GM08714 (cell line): Measurements from ENCODE around the gene ANKS1B.

Source experiments
- H3K4me3 ChIP-seq: fragments of 200-500 bp; sonication (Bioruptor generic); 2 replicates; pipeline ENCODE4 v1.5.1; 2014; ENCODE audit warnings: mild to moderate bottlenecking, low read length, inconsistent platforms
- ZNF274 ChIP-seq: IDR thresholded peaks from 2 replicates; pipeline ENCODE4 v1.6.1; 2012; ENCODE audit warnings: mild to moderate bottlenecking, low read depth, low read length

The ANKS1B gene

DNA sequence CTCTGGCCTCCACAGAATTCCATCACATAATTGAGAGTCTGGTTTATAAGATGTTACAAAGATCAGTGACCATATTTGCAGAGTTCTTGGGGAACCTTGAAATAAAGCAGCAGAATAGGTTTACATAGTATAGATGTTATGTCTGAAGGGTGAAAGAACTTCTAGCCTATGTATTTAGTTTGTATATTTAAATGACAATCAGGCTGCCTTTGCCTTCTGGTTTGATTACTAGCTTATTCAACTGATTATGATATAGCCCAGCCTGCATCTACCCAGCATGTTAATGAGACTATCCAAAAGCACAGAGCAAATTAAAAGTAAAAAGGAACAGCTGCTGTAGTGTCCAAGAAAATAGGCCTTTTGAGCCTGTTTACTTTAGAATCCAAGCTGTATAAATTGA is 1254.3 kb downstream of the ANKS1B start:
- TF ChIP-seq ZNF274, result no peak
- no peak overlapping the region for H3K4me3 ChIP-seq

DNA sequence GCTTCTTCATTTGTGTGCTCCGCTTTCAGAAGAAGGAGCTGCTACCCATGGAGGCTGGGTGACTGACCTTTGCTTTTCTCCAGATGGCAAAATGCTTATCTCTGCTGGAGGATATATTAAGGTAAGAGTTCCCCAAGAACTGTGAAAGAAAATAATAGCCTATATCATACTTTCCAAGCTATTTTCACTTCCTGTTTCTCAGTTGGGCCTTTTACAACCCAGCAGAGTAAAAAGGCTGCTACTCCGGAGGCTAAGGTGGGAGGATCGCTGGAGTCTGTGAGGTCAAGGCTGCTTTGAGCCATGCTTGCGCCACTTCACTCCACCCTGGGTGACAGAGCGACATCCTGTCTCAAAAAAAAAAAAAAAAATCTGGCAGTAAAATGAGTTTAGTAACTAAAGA is 1257.5 kb downstream of the ANKS1B start:
- no peak for TF ChIP-seq ZNF274
- no peak overlapping the region for H3K4me3 ChIP-seq

DNA sequence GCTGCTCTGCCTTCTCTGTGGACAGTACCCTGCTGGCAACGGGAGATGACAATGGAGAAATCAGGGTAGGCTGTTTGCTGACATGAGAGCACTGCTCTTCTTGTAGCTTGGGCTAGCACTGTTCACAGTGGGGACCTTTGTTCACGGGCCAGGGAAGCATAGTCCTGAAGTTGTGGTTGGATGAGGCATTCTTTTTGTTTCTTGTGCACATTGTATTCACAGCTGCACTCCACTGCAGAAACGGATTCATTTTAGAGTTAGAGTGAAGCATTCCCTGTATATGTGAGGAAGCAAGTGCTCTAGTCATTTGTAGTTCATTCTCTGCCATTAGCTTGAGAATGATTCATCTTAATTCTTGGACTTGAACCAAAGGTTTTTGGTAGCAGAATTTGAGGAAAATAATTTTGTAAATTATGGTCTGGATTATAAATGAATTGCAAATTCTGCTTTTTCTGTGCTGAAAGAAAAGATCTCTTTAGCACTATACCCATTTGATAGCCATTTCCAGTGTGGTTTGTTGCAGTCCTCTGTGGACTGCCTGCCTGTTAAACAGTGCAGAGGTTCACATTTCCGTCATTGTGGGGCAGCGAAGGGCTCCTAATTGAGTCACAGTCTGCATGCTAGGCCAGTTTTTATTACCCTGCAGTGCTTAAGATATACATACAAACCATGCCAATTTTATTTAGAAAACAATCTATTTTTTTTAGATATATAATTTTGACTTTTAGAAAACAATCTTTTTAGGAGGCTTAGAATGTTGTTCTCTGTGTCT is 1259.1 kb downstream of the ANKS1B start:
- H3K4me3 ChIP-seq, result no peak overlapping the region
- TF ChIP-seq ZNF274, result no peak

DNA sequence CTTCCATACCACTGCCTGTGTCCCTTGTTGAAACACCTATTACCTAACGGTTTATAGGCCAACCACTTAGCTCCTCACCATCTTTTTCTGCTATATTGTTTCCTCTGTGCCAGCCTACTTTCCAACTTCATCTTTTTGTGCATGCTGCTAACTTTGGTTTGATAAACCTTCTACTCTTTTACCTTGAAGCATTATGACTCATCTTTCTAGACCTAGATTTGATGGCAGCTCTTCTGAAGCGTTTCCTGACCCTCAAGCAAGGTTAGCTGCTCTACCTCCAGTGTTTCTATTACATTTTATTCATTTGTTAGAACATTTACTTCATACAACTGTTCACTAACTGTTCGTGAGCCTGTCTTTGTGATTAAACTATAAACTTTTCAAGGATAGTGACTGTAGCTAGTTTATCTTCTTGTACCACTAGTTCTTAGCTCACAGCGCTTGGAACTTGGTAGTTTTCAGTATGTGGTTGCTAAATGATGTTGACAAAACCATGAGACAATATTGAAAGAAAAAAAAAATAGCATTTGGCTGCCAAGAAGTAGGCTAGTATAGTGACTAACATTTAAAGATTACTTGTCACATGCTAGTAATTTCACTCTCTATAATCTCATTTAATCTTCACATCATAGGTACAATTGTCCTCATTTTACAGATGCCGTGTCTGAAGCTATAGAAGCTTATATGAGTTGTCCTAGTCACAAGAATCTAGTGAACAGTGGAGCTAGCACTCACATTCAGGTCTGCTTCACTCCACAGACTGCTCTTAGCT is 1260.2 kb downstream of the ANKS1B start:
- no peak for TF ChIP-seq ZNF274
- H3K4me3 ChIP-seq, result no peak overlapping the region

DNA sequence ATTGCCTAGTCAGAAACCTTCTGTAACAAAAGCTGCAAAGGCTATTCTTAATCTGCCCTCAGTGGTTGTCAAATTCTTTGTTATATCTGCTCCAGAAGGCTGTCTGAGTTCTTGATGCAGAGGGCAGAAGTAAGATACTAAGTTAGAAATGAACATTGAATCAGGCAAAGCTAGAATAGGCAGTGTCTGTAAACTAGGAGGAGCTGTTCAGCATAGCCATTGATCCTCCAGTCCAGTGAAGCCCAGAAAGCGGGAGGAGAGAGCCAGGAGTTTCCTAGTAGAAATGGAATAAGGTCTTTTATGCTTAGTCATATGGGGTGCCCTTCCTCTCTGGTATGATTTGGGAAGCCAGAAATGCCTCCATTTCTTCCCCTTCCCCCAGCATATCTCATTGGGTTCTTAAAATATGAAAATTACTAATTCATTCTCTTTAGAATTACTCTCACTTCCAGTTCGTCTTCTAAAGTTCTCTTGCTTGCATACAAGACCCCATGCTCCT is 1263.5 kb downstream of the ANKS1B start:
- no peak overlapping the region for H3K4me3 ChIP-seq
- no peak for TF ChIP-seq ZNF274

DNA sequence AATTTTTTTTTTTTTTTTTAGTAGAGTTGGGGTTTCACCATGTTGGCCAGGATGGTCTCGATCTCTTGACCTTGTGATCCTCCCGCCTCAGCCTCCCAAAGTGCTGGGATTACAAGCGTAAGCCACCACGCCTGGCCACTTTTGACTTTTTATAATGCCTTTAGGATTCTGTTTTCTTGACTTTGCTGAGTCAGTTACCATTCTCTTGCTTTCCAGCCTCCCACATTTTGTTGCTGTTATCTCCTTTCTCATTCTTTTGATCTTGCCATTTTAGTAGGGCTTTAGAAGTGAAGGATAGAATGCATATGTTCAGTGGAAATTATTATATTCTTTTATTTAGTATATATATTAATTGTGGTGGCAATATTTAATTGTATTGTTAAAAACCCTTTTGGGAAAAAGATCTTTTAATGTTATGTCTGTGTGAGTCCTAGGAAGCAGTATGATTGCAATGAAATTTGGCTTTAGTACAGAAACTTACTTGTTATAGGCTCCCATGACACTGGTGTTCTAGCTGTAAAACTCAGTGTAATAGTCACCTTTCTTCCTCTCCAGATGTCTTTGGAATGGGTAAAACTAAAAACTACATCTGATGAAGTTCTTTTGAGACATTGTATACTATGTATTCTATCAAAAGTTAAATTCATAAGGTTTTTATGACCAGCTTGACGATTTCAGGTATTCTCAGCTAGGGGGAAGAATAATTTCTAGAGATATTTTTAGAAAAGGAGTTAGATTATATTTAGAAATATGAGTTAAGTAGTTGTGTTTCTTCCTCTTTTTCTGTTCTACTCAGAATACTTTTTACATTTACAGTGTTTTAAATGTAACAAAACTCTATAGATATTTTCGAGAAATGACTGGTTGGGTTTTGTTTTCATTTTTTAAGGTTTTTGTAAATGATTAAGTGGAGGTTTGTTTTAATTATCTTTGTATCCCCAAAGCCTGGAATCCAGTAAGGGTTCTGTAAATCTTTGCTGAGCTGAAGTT is 1264.9 kb downstream of the ANKS1B start:
- no peak for TF ChIP-seq ZNF274

DNA sequence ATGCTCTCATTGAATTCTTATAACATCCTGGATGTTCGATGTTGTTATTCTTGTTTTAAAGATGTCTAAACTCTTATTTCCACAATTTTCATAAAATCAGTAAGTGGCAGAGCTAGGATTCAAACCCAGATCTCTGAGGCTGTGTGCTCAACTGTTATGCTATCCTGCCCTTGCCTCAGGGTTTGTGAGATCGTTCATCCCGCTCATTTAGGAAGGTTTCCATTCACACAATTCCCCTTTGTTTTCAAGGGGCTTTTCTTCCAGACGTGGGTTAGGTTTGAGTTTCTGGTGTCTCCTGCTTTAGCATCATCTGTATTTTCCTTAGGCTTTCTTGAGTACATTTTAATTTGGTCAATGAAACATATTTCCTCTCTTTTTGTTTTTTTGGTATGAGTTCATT is 1270.3 kb downstream of the ANKS1B start:
- TF ChIP-seq ZNF274, result no peak

More for the DNA sequence above, 1264.9 kb downstream of the ANKS1B start:
- H3K4me3 ChIP-seq, result no peak overlapping the region

DNA sequence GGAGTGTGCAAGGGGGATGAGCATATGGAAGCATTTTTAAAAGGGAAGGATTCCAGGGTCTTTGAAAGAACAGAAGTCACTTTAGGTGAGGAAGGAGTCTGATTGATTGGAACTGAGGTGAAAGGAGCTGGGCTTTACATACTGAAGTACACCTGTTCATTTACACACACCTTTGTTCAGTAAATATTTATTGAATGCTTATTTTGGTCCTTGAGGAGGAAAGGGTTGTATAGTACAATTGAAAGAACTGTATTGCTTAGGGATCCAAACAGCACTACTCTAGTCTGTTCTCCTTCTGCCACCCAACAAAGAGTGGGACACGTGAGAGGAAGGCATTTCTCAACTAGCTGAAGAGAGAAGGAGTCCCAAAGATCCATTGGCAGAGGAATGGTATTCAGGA is 1275.7 kb downstream of the ANKS1B start:
- no peak overlapping the region for H3K4me3 ChIP-seq
- no peak for TF ChIP-seq ZNF274

More for the DNA sequence above, 1270.3 kb downstream of the ANKS1B start:
- no peak overlapping the region for H3K4me3 ChIP-seq

DNA sequence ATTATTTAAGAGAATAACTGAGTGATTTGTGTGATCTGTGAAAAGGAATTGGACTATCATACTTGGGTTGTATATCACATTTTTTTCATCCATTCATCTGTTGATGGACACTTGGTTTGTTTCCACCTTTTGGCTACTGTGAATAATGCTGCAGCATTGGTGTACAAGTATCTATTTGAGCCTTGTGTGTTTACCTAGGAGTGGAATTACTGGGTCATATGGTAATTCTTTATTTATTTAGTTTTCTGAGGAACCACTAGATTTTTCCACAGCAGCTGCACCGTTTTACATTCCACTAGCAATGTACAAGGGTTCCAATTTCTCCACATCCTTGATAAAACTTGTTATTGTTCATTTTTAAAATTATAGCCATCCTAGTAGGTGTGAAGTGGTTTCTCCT is 1283.6 kb downstream of the ANKS1B start:
- TF ChIP-seq ZNF274, result no peak
- no peak overlapping the region for H3K4me3 ChIP-seq

DNA sequence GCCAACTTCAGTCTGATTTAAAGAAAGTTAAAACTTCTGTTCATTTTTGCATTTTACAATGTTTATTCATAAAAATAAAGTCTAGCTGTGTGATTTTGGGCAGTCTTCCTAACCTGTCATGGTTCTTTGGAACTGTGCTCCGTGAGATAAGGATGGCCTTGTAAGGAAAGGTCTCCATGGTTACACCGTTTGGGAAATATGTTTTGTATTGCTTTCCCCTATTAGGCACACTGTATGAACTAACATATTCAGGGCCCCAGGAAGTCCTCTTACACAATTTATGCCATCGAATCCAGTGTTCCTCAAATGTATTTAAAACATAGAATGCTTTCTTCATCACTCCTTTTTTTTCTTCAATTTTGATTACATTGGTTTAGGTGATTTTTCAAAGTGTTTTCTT is 1285.2 kb downstream of the ANKS1B start:
- no peak for TF ChIP-seq ZNF274
- no peak overlapping the region for H3K4me3 ChIP-seq

DNA sequence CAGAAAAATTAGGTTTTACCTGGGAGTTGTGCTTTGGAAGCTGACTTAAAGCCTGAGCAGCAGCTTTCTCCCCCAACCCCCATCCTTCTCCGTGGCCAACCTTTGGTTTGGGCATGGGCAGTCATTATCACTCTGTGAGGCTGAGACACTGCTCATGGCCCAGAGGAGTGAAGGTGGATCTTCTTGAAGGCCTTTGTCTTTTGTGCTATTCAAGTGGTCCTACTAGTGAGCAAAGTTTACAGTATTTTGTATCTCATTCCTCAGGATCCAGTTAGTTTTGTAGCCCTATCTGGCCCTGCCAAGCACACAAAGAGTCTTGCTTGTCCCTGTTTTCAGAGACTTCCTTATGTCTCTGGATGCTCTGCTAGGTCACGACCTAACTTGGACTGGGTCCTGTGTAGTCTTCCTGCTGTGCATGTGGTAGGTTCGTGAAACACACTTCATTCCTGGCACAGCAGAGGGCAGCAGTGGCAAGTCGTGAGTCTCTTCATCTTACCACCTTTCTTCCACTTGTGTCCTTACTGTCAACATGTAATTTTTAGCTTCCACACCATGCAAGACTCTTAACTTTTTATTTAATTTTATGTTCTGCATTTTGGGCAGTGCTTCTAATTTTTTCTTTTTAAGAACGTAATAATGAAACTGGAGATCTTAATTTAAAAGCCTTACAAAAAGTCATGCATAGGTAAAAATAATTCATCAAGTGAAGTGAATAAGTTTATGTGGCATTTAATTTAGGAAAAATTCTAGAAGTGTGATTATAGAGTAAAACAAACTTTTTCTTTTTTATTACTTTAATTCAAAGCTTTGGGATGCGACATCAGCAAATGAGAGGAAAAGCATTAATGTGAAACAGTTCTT is 1285.9 kb downstream of the ANKS1B start:
- TF ChIP-seq ZNF274, result no peak
- H3K4me3 ChIP-seq, result no peak overlapping the region

DNA sequence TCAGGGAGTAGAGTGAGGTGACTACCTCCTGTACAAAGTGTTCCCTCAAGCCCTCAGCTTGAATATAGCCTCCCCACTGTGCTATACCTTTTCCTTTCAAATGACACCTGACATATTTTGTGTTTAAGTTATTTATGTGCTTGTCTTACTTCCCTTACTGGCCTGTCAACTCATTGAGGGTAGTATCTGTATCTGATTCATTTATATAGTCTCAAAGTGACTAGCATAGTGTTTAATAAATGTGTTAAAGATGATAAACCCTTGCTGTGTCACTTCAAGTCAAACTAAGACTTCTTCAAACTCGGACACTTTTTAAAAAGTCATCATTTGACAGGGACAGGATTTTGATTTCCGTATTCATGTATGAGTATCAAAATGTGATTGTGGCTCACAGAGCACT is 1287.5 kb downstream of the ANKS1B start:
- H3K4me3 ChIP-seq, result no peak overlapping the region
- no peak for TF ChIP-seq ZNF274

DNA sequence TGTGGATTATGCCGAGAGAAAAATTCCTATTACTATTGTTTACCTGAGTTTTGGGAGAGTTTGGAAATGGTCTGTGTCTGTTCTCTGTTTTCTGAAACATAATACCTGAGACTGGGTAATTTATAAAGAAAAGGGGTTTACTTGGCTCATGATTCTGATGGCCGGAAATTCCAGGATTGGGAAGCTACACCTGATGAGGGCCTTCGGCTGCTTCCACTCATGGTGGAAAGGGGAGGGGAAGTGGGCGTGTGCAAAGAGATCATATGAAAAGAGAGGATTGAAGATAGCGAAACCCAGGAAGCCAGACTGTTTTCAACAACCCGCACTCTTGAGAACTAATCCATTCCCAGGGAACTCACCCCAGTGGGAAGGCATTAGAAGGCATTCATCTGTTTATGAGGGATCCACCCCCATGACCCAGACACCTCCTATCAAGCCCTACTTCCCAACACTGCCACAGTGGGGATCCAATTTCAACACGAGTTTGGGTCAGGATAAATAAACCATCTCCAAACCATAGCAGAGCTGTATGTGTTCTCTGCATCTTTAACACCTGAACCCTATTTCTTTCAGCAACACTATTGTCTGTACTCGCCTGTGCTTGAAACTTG is 1288.6 kb downstream of the ANKS1B start:
- no peak for TF ChIP-seq ZNF274
- H3K4me3 ChIP-seq, result no peak overlapping the region
